GM10266 (cell line): ENCODE results near the gene FASTKD3.

ENCODE experiments used
- DNase-seq: peaks from one replicate; pipeline ENCODE4 v3.0.0; 2012; ENCODE audit errors: extremely low spot score
- TF ChIP-seq, protein P1 (sequence below): IDR thresholded peaks from 2 replicates; pipeline ENCODE4 v1.5.1; 2012; ENCODE audit warnings: mild to moderate bottlenecking, low read depth; ENCODE audit not compliant: control insufficient read depth, insufficient read depth; ENCODE audit errors: missing control alignments

The FASTKD3 gene

DNA sequence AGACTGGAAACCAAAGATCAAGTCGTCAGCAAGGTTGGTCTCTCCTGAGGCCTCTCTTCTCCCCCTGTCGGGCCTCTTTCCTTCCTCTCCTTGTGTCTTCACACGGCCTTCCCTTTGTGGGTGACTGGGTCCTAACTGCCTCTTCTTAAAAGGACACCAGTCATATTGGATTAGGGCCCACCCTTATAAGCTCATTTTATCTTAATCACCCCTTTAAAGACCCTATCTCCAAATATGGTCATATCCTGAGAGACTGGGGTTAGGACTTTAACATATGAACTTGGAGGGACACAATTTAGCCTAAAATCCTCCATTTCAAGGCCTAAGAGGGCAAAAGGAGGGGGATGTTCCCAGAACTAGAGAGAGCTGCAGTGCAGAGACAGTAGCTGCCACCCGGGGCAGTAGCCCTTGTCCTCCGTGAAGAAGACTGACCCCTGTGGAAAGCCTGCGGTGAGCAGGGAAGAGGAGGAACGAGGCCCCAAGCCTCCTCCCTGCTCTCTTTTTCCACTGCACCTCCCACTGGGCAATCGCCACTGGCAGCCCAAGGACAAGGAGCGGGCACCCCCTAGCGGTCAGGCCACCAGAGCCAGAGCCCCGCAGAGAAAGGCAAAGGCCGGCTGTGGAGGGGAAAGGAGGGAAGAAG is 52.8 kb downstream of the FASTKD3 start:
- peak; percentile 83 for DNase-seq
- TF ChIP-seq, protein P1, sequence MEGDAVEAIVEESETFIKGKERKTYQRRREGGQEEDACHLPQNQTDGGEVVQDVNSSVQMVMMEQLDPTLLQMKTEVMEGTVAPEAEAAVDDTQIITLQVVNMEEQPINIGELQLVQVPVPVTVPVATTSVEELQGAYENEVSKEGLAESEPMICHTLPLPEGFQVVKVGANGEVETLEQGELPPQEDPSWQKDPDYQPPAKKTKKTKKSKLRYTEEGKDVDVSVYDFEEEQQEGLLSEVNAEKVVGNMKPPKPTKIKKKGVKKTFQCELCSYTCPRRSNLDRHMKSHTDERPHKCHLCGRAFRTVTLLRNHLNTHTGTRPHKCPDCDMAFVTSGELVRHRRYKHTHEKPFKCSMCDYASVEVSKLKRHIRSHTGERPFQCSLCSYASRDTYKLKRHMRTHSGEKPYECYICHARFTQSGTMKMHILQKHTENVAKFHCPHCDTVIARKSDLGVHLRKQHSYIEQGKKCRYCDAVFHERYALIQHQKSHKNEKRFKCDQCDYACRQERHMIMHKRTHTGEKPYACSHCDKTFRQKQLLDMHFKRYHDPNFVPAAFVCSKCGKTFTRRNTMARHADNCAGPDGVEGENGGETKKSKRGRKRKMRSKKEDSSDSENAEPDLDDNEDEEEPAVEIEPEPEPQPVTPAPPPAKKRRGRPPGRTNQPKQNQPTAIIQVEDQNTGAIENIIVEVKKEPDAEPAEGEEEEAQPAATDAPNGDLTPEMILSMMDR = peak; percentile 99

DNA sequence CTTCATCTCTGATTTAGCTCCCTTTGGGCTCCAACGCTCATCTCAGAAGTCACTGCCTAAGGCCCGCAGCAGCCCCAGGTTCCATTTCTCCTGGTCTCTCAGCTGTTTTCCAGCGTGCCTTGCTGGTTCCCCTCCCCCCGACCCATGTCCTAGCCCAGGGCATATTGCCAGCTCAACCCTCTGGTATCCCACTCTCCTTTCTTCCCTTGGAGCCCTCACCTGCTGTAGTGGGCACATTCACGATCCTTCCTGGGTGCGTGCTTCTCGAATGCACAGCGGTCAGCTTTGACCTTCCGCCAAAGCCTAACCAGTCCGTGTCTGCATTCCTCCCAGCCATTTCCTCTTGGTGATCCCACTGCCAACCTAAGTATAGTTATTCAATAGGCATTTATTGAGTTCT is 54.0 kb downstream of the FASTKD3 start:
- TF ChIP-seq, protein P1 = no peak
- DNase-seq = no peak

DNA sequence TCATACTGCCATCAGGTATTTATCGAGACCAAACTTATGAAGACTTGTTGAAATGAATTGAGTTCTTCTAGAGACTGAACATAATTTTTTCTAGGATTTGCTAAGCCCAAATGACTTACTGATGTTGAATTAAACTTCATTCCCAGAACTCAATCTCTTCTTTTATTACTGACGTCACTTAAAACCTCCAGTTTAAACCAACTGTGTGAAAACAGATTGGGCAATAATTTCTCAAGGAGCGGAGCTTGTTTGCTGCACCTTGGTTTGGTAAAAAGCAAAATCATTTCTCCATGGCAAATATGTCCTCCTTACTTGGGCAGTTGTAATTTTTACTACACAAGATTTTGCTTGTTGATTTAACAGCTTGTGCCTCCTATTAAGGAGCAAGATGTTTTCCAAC is 55.3 kb downstream of the FASTKD3 start:
- TF ChIP-seq, protein P1 = no peak
- DNase-seq = no peak

DNA sequence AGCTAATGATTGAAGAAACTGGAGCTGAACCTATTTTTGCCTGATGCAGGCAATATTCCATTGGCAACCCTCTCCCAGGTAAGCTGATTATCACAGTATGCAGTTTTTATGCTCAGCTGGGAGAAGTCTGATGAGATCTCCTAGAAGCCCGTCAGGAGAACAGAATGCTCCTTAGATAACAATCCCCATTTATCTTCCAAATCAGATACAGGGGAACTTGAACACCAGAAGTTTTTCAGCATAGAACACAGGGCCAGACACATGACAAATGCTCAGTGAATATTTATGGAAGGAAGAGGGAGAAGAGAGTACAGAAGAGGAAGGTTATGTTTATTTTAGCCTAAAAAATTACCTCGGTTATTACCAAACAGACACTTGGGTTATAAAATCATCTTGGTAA is 55.8 kb downstream of the FASTKD3 start:
- DNase-seq = no peak
- TF ChIP-seq, protein P1 = no peak

DNA sequence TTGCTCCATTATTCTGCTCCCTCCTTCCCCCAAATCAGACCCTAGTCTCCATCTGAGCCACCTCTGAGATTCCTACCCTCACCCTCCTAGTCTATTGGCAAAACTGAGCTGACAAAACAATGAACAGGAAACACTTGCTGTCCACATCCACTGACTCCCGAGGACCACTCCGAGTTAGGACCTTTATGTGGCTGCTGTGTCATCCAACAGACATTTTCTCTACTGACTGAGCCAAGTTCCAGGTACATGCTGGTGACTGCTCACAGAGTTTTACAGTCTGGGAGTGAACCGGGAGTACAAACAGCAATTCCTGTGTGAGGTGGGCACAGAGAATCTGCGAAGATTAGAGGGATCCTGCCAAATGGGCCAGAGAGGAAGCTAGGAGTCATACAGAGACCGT is 57.1 kb downstream of the FASTKD3 start:
- TF ChIP-seq, protein P1 = no peak
- DNase-seq = no peak
